ENCODE results near the gene ULK3.

DNA sequence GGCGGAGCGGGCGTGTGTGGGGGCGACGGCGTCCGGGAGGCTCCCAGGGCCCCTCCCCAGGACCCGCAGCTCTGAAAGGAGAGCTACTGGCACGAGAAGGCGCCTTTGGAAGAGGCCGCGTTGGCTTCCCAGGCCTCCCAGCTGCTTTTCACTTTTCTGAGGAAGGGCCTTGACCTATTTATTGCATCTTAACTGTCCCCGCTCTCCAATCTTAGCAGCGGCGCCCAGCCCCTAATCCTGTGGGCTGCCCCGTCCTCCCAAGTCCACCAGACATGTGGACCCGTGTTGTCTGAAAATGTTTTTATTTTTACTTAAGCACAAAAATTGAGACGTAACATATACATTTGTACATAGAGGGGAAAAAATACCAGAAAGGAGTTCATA, 481 bp upstream of the ULK3 start:
- TF ChIP-seq POLR2A (IDR thresholded peaks at IDR 0.05; ENCODE audit: low read length) (no peak), GATA1 (IDR thresholded peaks at IDR 0.05; ENCODE audit: low read depth, low read length) (no peak)

Measured in erythroblast (primary cell).